Loucy (cell line): Measurements from ENCODE around the gene IMPACT.

Experiments
- H2AFZ ChIP-seq: fragments of 200-600 bp; sonication (generic); 2 replicates; pipeline ENCODE4 v1.6.0; 2016; ENCODE audit warnings: antibody characterized with exemption, mild to moderate bottlenecking, low read length, moderate library complexity
- H3F3A ChIP-seq: fragments of 200-600 bp; 2 replicates; pipeline ENCODE4 v1.6.0; 2016; ENCODE audit warnings: antibody characterized with exemption, low read depth, mild to moderate bottlenecking
- H3K27me3 ChIP-seq: fragments of 200-600 bp; sonication (generic); 2 replicates; pipeline ENCODE4 v1.6.1; 2014; ENCODE audit warnings: low read length, mild to moderate bottlenecking; ENCODE audit not compliant: insufficient read depth, poor library complexity, severe bottlenecking
- H3K36me3 ChIP-seq: fragments of 200-600 bp; sonication (generic); 2 replicates; pipeline ENCODE4 v1.6.1; 2016; ENCODE audit warnings: low read length; ENCODE audit not compliant: insufficient read depth
- H3K4me1 ChIP-seq: fragments of 200-600 bp; sonication (generic); 2 replicates; pipeline ENCODE4 v1.5.1; 2014; ENCODE audit warnings: low read length, mild to moderate bottlenecking; ENCODE audit not compliant: insufficient read depth, poor library complexity, severe bottlenecking
- H3K4me2 ChIP-seq: fragments of 200-600 bp; sonication (generic); 2 replicates; pipeline ENCODE4 v1.6.0; 2014; ENCODE audit warnings: antibody characterized with exemption, low read length, low read depth, mild to moderate bottlenecking; ENCODE audit not compliant: poor library complexity, severe bottlenecking
- H3K4me3 ChIP-seq: fragments of 200-600 bp; sonication (generic); 2 replicates; pipeline ENCODE4 v1.5.1; 2014; ENCODE audit warnings: low read length, mild to moderate bottlenecking, mixed read lengths; ENCODE audit not compliant: poor library complexity, severe bottlenecking
- H3K79me2 ChIP-seq: fragments of 200-600 bp; sonication (generic); 2 replicates; pipeline ENCODE4 v1.6.1; 2014; ENCODE audit warnings: low read length; ENCODE audit not compliant: insufficient read depth
- H3K9ac ChIP-seq: fragments of 200-600 bp; sonication (generic); 2 replicates; pipeline ENCODE4 v1.6.0; 2014; ENCODE audit warnings: mild to moderate bottlenecking, low read depth, low read length, moderate library complexity; ENCODE audit not compliant: poor library complexity, severe bottlenecking
- H3K9me2 ChIP-seq: fragments of 200-600 bp; sonication (generic); replicated peaks from 2 replicates; pipeline ENCODE4 v1.6.1; 2016; ENCODE audit warnings: low read depth, low read length, mixed read lengths
- H3K9me3 ChIP-seq: fragments of 200-600 bp; sonication (generic); 2 replicates; pipeline ENCODE4 v1.6.1; 2014; ENCODE audit warnings: mild to moderate bottlenecking, antibody characterized with exemption, low read length, low read depth; ENCODE audit not compliant: insufficient read depth
- H4K20me1 ChIP-seq: fragments of 200-600 bp; sonication (generic); 2 replicates; pipeline ENCODE4 v1.6.0; 2014; ENCODE audit warnings: antibody characterized with exemption, low read length, mild to moderate bottlenecking; ENCODE audit not compliant: insufficient read depth, poor library complexity, severe bottlenecking
- EZH2phosphoT487 ChIP-seq: fragments of 200-600 bp; IDR thresholded peaks from 2 replicates; pipeline ENCODE4 v1.6.1; 2018; ENCODE audit warnings: antibody characterized with exemption, mild to moderate bottlenecking, moderate library complexity, borderline replicate concordance
- TF ChIP-seq, protein P1 (sequence below): fragments of 200-600 bp; sonication (generic); conservative IDR thresholded peaks from 2 replicates; pipeline ENCODE4 v1.5.1; 2014; ENCODE audit warnings: mild to moderate bottlenecking, antibody characterized with exemption, low read length

IMPACT gene

DNA sequence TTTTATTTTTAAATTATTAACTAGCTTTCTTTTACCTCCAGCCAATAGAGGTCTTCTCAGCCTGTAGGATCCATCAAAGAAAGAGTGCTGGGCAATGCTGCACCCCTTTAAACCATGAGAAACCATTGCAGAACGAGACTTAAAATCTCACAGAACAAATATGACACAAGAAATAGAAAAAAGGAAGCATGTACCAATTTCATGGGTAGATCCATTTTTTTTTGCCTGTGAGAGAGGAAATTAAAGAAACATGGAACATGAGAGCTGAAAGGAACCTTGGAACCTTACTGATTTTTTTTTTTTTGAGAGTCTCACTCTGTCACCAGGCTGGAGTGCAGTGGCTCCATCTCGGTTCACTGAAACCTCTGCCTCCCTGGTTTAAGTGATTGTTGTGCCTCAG lies 47.9 kb downstream of the IMPACT start:
- no peaks in the 10 kb centered on the region for H4K20me1 ChIP-seq
- H3K79me2 ChIP-seq: no peaks in the 10 kb centered on the region
- H3K9me2 ChIP-seq: no peaks in the 10 kb centered on the region
- no peak overlapping the region for H3K4me3 ChIP-seq
- H3K4me2 ChIP-seq: no peak overlapping the region
- no peak overlapping the region for H3K9ac ChIP-seq
- H3K4me1 ChIP-seq: no peaks in the 10 kb centered on the region
- no peaks in the 10 kb centered on the region for H3F3A ChIP-seq
- TF ChIP-seq, protein P1, sequence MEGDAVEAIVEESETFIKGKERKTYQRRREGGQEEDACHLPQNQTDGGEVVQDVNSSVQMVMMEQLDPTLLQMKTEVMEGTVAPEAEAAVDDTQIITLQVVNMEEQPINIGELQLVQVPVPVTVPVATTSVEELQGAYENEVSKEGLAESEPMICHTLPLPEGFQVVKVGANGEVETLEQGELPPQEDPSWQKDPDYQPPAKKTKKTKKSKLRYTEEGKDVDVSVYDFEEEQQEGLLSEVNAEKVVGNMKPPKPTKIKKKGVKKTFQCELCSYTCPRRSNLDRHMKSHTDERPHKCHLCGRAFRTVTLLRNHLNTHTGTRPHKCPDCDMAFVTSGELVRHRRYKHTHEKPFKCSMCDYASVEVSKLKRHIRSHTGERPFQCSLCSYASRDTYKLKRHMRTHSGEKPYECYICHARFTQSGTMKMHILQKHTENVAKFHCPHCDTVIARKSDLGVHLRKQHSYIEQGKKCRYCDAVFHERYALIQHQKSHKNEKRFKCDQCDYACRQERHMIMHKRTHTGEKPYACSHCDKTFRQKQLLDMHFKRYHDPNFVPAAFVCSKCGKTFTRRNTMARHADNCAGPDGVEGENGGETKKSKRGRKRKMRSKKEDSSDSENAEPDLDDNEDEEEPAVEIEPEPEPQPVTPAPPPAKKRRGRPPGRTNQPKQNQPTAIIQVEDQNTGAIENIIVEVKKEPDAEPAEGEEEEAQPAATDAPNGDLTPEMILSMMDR: no peak
- TF ChIP-seq EZH2phosphoT487: no peak
- H3K9me3 ChIP-seq: no peaks in the 10 kb centered on the region
- H2AFZ ChIP-seq: no peak overlapping the region
- no peaks in the 10 kb centered on the region for H3K27me3 ChIP-seq
- no peaks in the 10 kb centered on the region for H3K36me3 ChIP-seq

DNA sequence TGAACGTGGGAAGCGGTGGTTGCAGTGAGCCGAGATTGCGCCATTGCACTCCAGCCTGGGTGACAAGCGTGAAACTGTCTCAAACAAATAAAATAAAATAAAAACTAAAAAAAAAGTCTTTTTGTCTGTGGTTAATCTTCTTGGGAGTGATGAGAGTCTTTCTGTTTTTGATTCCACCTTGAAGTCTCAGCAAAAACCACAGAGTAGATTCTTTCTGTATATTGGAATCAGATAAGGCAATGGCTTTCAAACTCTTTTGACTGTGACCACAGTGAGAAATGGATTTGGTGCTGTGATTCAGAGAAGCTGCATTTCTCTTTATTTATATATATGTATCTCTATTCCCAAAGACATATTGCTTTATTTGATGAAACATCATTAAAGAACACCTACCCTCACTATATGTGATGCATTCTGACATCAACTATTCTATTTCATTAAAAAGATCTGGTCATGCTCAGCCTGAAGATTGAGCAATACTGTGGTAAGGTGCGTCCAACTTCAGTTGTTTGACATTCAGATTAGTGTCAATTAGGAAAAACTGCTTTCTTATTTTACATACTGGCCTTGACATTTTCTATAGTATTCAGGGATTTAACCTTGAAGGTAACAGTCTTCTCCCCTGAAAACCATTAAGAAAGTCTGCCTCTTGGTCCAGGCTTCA lies 49.6 kb downstream of the IMPACT start:
- H3K36me3 ChIP-seq: no peaks in the 10 kb centered on the region
- H3K9ac ChIP-seq: no peak overlapping the region
- no peaks in the 10 kb centered on the region for H4K20me1 ChIP-seq
- no peaks in the 10 kb centered on the region for H3F3A ChIP-seq
- H3K9me3 ChIP-seq: 0 out of 2 replicates have a peak, but pooled peaks cover 6% of the 10 kb centered on the region
- no peaks in the 10 kb centered on the region for H3K79me2 ChIP-seq
- no peaks in the 10 kb centered on the region for H3K4me1 ChIP-seq
- no peak overlapping the region for H2AFZ ChIP-seq
- no peaks in the 10 kb centered on the region for H3K27me3 ChIP-seq
- no peak for TF ChIP-seq EZH2phosphoT487
- TF ChIP-seq, protein P1: no peak
- H3K4me3 ChIP-seq: no peak overlapping the region
- no peaks in the 10 kb centered on the region for H3K9me2 ChIP-seq
- no peak overlapping the region for H3K4me2 ChIP-seq

DNA sequence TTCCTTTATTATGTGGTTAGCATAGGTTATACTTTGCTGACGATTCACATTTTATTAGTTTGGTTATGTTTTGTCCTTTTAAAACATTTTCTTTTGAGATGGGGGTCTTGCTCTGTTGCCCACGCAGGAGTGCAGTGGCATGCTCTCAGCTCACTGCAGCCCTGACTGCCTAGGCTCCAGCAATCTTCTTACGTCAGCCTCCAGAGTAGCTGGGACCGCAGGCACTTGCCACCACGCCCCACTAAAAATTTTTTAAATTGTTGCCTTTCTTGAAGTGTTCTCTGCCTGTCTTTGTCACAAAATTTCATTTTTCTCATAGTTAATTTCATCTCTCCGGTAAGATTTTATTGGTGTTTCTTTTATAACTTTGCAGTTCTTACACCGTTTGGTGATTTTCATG lies 52.9 kb downstream of the IMPACT start:
- no peak overlapping the region for H3K4me3 ChIP-seq
- H3K4me2 ChIP-seq: no peak overlapping the region
- TF ChIP-seq, protein P1: no peak
- no peak for TF ChIP-seq EZH2phosphoT487
- no peak overlapping the region for H3K9ac ChIP-seq
- no peaks in the 10 kb centered on the region for H3K9me2 ChIP-seq
- H3K79me2 ChIP-seq: no peaks in the 10 kb centered on the region
- H2AFZ ChIP-seq: no peak overlapping the region
- H3K9me3 ChIP-seq: 0 out of 2 replicates have a peak, but pooled peaks cover 6% of the 10 kb centered on the region
- no peaks in the 10 kb centered on the region for H3K36me3 ChIP-seq
- no peaks in the 10 kb centered on the region for H3K27me3 ChIP-seq
- no peaks in the 10 kb centered on the region for H3F3A ChIP-seq
- no peaks in the 10 kb centered on the region for H3K4me1 ChIP-seq
- no peaks in the 10 kb centered on the region for H4K20me1 ChIP-seq
